Colonic mucosa (tissue), 4 donors: ENCODE measurements around the gene ELF4. TPM values are rescaled to one million over a fixed set of nuclear protein-coding genes. Genes with fewer than 3 reads are reported as not detected.
A peak's percentile ranks its signal among the peaks of the same experiment; 100 is the strongest.

ENCODE experiments used
- DNase-seq: peaks from one replicate; pipeline ENCODE4 v3.0.0-alpha.2; 2020
- H3K27ac ChIP-seq: fragments of 200-600 bp; one replicate; pipeline ENCODE4 v1.8.0; 2021
- H3K27me3 ChIP-seq: fragments of 200-600 bp; one replicate; pipeline ENCODE4 v1.8.0; 2021
- H3K36me3 ChIP-seq: fragments of 200-600 bp; one replicate; pipeline ENCODE4 v1.8.0; 2021
- H3K4me1 ChIP-seq: fragments of 200-600 bp; one replicate; pipeline ENCODE4 v1.8.0; 2021; ENCODE audit warnings: mild to moderate bottlenecking
- H3K4me3 ChIP-seq: fragments of 200-600 bp; one replicate; pipeline ENCODE4 v1.8.0; 2021
- H3K9ac ChIP-seq, 2 donors: one replicate each; pipeline ENCODE4 v1.7.0; 2013; ENCODE audit warnings: control low read depth in 2 of 2, low read depth in 2 of 2, low read length in 2 of 2
- H3K9me3 ChIP-seq: fragments of 200-600 bp; one replicate; pipeline ENCODE4 v1.8.0; 2021
- CTCF ChIP-seq: fragments of 200-600 bp; IDR thresholded peaks from one replicate; pipeline ENCODE4 v1.8.0; 2022; ENCODE audit warnings: antibody characterized with exemption, mild to moderate bottlenecking
- intact Hi-C: fragments of 100-400 bp; cut with DNase I; formaldehyde crosslinking; loops from one replicate; pipeline ENCODE4 v1.14.1; 2022
- total RNA-seq, 2 donors: library from RNA; stranded (reverse); fragmentation: NEBNext Ultra II Directional in 1 of 2; extraction: Animal tissue kit (Norgen Biotek cat#: 25700) in 1 of 2; gene quantifications; one replicate each; pipeline ENCODE4 v1.2.1, GENCODE V29; 2021
- donor health status: healthy.
- donor health status: DM: no; HTN: no; CAD: no.
- donor health status: DM: no; HTN: no; CAD: no.

ELF4 gene
- total RNA-seq, 2 donors from 2014 or later = 30.6 to 42.4 TPM

GRCh38 chrX:130032552-130032951, 77.7 kb downstream of the ELF4 start:
- Histone ChIP-seq H3K36me3 (no peaks in the 10 kb centered on the region), H3K27me3 (no peaks in the 10 kb centered on the region), H3K9ac (no peak overlapping the region), H3K9me3 (no peaks in the 10 kb centered on the region), H3K4me1 (no peaks in the 10 kb centered on the region), H3K27ac (no peak overlapping the region), H3K4me3 (no peak overlapping the region)
- DNase-seq = no peak
- TF ChIP-seq CTCF = no peak
- intact Hi-C loops = no loop called here

- H3K9ac ChIP-seq = no peak overlapping the region
- no peaks in the 10 kb centered on the region for H3K9me3 ChIP-seq
- H3K4me3 ChIP-seq = no peak overlapping the region
- no peak overlapping the region for H3K27ac ChIP-seq
- intact Hi-C loops = no loop called here
- no peaks in the 10 kb centered on the region for H3K27me3 ChIP-seq
- no peaks in the 10 kb centered on the region for H3K4me1 ChIP-seq
- H3K36me3 ChIP-seq = no peaks in the 10 kb centered on the region
- no peak for TF ChIP-seq CTCF
- no peak for DNase-seq
These were observed 79.5 kb downstream of the ELF4 start for GRCh38 chrX:130030826-130031225.

GRCh38 chrX:130028196-130028595, 82.1 kb downstream of the ELF4 start:
- H3K4me3 ChIP-seq = no peak overlapping the region
- DNase-seq = peak; percentile 52
- no peaks in the 10 kb centered on the region for H3K27me3 ChIP-seq
- intact Hi-C loops = loop anchor here (5.0 kb wide), 1 partner anchor 101 kb away; no protein-coding TSS in a partner anchor
- TF ChIP-seq CTCF = peak; percentile 87
- H3K36me3 ChIP-seq = no peaks in the 10 kb centered on the region
- H3K9me3 ChIP-seq = no peaks in the 10 kb centered on the region
- H3K4me1 ChIP-seq = no peaks in the 10 kb centered on the region
- no peak overlapping the region for H3K27ac ChIP-seq
- no peak overlapping the region for H3K9ac ChIP-seq

GRCh38 chrX:130027569-130027968, 82.7 kb downstream of the ELF4 start:
- H3K27me3 ChIP-seq = no peaks in the 10 kb centered on the region
- TF ChIP-seq CTCF = no peak
- H3K4me3 ChIP-seq = no peak overlapping the region
- no peak for DNase-seq
- no peak overlapping the region for H3K27ac ChIP-seq
- no peaks in the 10 kb centered on the region for H3K9me3 ChIP-seq
- H3K36me3 ChIP-seq = no peaks in the 10 kb centered on the region
- H3K9ac ChIP-seq = no peak overlapping the region
- intact Hi-C loops = loop anchor here (5.0 kb wide), 1 partner anchor 100 kb away; no protein-coding TSS in a partner anchor
- no peaks in the 10 kb centered on the region for H3K4me1 ChIP-seq

GRCh38 chrX:130025256-130025655, 85.0 kb downstream of the ELF4 start:
- no peak for TF ChIP-seq CTCF

More at GRCh38 chrX:130025256-130025655, 85.0 kb downstream of the ELF4 start:
- no peak for DNase-seq
- Histone ChIP-seq H3K4me3 (no peak overlapping the region), H3K4me1 (no peaks in the 10 kb centered on the region), H3K27me3 (no peaks in the 10 kb centered on the region), H3K36me3 (no peaks in the 10 kb centered on the region), H3K9me3 (no peaks in the 10 kb centered on the region), H3K27ac (no peak overlapping the region), H3K9ac (no peak overlapping the region)
- intact Hi-C loops = loop anchor here (5.0 kb wide), 1 partner anchor 98 kb away; no protein-coding TSS in a partner anchor
